NCI-H2171 treated with DMSO at 0.1 percent for 48 hours (cell line): ENCODE results near the gene CLIC4.
"Not testable (repeated sequence)": the region's sequence is repeated elsewhere in the genome, so short reads cannot be mapped to it uniquely, and the experiment has no call there.

Experiments
- DNase-seq: peaks from one replicate; lab custom pipeline; 2025; lab: John Stamatoyannopoulos, UW

The CLIC4 gene

GRCh38 chr1:24745711-24746413, 615 bp downstream of the CLIC4 start:
- DNase-seq = peak; percentile 41

- no peak for DNase-seq
Observed at GRCh38 chr1:24748191-24749121, 3.2 kb downstream of the CLIC4 start.

GRCh38 chr1:24749252-24749651, 4.0 kb downstream of the CLIC4 start:
- no peak for DNase-seq

GRCh38 chr1:24749886-24750285, 4.6 kb downstream of the CLIC4 start:
- DNase-seq = no peak

- no peak for DNase-seq
Observed at GRCh38 chr1:24751833-24752232, 6.6 kb downstream of the CLIC4 start.

GRCh38 chr1:24752305-24752704, 7.1 kb downstream of the CLIC4 start:
- DNase-seq = no peak

GRCh38 chr1:24754229-24754628, 9.0 kb downstream of the CLIC4 start:
- DNase-seq = no peak

GRCh38 chr1:24755323-24755722, 10.1 kb downstream of the CLIC4 start:
- not testable (repeated sequence) for DNase-seq

- no peak for DNase-seq
Observed at GRCh38 chr1:24756395-24756794, 11.1 kb downstream of the CLIC4 start.

- no peak for DNase-seq
Observed at GRCh38 chr1:24759492-24759891, 14.2 kb downstream of the CLIC4 start.

- DNase-seq = no peak
Observed at GRCh38 chr1:24761582-24761981, 16.3 kb downstream of the CLIC4 start.

GRCh38 chr1:24762133-24762676, 17.0 kb downstream of the CLIC4 start:
- no peak for DNase-seq

- DNase-seq = no peak
Observed at GRCh38 chr1:24763671-24764070, 18.4 kb downstream of the CLIC4 start.

- DNase-seq = no peak
Observed at GRCh38 chr1:24764439-24764838, 19.2 kb downstream of the CLIC4 start.

GRCh38 chr1:24764848-24765247, 19.6 kb downstream of the CLIC4 start:
- no peak for DNase-seq

GRCh38 chr1:24765308-24765988, 20.2 kb downstream of the CLIC4 start:
- no peak for DNase-seq

- DNase-seq = no peak
Observed at GRCh38 chr1:24767351-24767750, 22.1 kb downstream of the CLIC4 start.

GRCh38 chr1:24768873-24769605, 23.8 kb downstream of the CLIC4 start:
- DNase-seq = no peak

GRCh38 chr1:24769656-24770651, 24.7 kb downstream of the CLIC4 start:
- no peak for DNase-seq

GRCh38 chr1:24770881-24771280, 25.6 kb downstream of the CLIC4 start:
- no peak for DNase-seq
